C4-2B (cell line): Measurements from ENCODE around the gene MAN1A2.

Experiments
- H3K27ac ChIP-seq: fragments of 450-650 bp; 2 replicates; pipeline ENCODE4 v1.5.1; 2017
- ZFX ChIP-seq: fragments of 450-650 bp; IDR thresholded peaks from 2 replicates; pipeline ENCODE4 v1.6.1; 2017
- TF ChIP-seq, protein P1 (sequence below): fragments of 450-650 bp; conservative IDR thresholded peaks from 2 replicates; pipeline ENCODE4 v1.5.1; 2017; ENCODE audit warnings: mild to moderate bottlenecking

MAN1A2 gene

DNA sequence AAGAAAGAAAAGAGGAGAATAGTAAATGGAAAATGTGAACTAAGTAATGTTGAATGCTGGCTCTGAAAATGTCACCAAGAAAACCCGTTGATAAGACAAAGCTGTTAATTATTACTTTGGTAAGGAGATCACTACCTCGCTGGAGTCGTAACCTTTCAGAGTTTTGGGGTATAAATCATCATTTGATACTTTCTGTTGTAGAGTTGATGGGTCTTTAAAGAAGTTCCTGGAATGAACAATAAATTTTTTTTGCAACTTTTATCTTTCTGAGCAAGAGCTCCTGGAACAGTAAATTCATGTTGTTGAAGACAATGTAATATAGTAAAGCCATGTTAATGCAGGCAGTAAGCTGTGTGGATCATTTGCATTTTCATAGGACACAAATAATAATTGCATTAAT is 46.2 kb downstream of the MAN1A2 start:
- no peak overlapping the region for H3K27ac ChIP-seq
- TF ChIP-seq, protein P1, sequence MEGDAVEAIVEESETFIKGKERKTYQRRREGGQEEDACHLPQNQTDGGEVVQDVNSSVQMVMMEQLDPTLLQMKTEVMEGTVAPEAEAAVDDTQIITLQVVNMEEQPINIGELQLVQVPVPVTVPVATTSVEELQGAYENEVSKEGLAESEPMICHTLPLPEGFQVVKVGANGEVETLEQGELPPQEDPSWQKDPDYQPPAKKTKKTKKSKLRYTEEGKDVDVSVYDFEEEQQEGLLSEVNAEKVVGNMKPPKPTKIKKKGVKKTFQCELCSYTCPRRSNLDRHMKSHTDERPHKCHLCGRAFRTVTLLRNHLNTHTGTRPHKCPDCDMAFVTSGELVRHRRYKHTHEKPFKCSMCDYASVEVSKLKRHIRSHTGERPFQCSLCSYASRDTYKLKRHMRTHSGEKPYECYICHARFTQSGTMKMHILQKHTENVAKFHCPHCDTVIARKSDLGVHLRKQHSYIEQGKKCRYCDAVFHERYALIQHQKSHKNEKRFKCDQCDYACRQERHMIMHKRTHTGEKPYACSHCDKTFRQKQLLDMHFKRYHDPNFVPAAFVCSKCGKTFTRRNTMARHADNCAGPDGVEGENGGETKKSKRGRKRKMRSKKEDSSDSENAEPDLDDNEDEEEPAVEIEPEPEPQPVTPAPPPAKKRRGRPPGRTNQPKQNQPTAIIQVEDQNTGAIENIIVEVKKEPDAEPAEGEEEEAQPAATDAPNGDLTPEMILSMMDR, result no peak
- TF ChIP-seq ZFX, result no peak

DNA sequence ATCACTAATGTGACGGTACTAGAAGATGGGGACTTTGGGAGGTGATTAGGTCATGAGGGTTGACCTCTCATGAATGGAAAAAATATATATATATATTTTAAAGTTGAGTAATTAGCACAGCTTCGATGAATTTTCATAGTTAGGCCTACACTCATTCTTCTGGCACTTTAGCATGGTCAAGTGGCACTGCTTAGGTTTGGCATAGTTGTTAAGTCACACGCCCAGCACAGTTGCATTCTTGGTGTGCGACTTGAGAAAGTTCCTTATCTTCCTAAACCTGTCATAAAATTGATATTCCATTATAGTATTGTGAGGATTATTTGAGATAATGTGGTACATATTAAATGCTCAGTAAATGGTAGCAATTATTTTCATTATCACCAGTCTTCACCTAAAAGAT is 47.7 kb downstream of the MAN1A2 start:
- H3K27ac ChIP-seq, result no peak overlapping the region
- TF ChIP-seq, protein P1, result no peak
- TF ChIP-seq ZFX, result no peak

DNA sequence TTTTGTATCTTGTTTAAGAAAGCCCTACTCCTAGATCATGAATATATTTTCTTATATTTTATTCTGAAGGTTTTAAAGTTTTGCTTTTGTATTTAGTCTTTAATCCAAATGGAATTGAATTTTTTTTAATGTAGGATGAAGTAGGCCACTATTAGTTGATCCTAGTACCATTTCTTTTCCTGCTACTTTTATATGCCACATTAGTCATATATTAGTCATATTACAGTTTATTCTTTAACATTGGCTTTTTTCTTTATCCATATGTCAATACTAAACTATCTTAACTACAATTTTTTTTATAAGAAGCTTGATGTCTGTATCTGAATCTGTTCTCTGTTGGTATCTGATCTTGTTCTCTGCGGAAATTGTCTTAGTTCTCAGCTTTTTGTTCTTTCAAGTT is 48.8 kb downstream of the MAN1A2 start:
- H3K27ac ChIP-seq, result no peak overlapping the region
- no peak for TF ChIP-seq ZFX
- TF ChIP-seq, protein P1, result no peak

DNA sequence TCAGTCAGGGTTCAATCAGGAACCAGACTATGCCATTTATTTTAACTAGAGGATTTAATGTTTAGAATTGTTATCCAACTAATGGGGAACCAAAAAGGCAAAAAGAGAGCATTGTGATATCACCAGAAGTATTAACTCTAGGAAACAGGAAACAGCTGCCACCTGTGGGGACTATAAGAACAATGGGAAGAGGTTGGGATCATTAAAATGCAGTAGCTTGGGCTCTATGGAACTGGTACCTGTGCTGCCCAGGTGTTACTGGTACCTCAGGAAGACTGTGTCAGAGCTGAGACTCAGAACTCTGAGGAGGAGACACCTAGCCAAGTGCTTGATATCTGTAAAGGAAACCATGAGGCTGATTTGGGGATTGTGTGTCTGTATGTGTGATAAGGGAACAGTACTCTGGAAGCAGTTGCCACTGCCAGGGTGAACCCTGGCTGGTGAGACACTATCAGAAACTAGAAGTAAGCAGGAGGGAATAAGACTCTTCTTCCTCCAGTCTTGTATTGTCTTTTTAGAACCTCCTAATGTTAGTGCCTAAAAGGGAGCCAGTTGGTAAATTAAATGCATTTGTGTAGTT is 49.4 kb downstream of the MAN1A2 start:
- TF ChIP-seq ZFX, result no peak
- TF ChIP-seq, protein P1, result no peak
- H3K27ac ChIP-seq, result no peak overlapping the region

DNA sequence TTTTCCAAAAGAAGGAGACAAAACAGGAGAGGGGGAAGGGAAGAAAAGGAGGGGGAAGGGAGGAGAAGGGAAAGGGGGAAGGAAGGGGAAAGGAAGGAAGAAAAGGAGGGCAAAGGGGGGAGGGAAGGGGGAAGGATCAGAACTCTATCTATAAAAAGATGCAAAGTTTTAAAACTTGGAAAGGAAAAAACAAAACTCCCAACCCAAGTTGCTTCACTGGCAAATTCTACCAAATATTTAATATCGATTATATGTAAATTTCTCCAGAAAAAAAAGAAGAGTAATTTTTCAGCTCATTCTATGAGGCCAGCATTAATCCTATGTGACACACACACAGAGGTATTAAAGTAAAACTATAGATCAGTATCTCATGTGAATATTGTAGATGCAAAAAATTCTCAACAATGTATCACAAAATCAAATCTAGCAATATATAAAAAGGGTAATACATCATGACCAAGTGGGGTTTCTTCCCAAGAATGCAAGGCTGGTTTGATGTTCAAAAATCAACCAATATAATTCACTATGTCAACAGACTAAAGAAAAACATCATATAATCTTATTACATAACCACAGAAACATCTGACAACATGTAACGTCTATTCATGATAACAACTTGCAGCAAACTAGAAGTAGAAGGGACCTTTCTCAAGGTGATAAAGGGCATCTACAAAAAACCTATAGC is 57.9 kb downstream of the MAN1A2 start:
- TF ChIP-seq, protein P1, result no peak
- TF ChIP-seq ZFX, result no peak
- H3K27ac ChIP-seq, result no peak overlapping the region

DNA sequence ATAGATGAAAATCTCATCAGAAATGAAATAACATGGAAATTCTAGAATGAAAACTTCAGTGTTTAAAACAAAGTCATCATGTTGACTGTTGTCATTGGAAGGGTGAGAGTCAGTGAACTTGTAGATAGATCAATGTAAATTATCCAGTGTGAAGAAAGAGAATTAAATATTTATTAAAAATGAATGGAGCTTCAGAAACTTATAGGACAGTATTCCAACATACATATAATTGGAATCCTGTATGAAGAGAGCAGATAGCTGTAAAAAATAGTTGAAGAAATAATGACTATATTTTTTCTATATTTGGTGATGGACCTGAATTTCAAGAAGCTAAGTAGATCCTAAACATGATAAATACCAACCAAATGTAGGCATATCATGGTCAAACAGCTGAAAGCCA is 60.0 kb downstream of the MAN1A2 start:
- TF ChIP-seq, protein P1, result no peak
- TF ChIP-seq ZFX, result no peak
- H3K27ac ChIP-seq, result no peak overlapping the region

DNA sequence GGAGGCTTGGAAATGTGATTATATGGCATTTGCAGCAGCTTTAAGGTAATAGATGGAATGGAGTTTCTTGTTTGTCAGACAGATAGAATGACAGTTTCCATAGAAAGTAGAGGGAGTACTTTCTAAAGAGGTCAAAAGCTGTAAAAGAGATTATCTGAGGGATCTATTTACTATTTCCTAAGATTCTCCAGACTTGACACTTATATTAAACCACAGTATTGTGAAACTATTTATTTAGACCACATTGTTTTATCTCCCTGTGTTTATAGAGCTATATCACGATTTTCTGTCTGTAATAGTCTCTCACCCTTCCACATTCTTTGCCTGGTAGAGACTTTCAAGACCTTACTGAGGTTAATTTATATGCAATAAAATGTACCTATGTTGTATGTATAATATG is 66.7 kb downstream of the MAN1A2 start:
- no peak overlapping the region for H3K27ac ChIP-seq

More for the DNA sequence above, 66.7 kb downstream of the MAN1A2 start:
- TF ChIP-seq, protein P1, result no peak
- no peak for TF ChIP-seq ZFX
